ENCODE data around the gene TMEM266.

The TMEM266 gene

DNA sequence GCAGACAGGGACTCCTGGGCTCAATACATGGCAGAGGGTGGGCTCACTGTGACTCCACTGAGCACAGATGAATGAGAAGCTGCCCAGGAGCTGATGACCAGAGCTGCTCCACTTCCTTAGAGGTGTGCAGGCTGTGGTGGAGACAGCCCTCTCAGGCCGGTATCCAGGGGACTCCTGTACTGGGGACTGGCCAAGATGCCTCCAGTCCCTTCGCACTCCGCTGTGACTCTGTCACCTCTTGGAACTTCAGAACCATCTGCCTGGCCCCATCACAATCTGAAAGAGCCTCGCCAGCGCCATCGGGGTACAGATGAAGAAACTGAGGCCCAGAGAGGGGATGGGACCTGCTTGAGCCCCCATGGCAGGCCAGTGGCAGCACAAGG is 140.3 kb downstream of the TMEM266 start:
- no peak for DNase-seq (ENCODE audit: low read depth in 2 of 2, low spot score in 1 of 2)

DNA sequence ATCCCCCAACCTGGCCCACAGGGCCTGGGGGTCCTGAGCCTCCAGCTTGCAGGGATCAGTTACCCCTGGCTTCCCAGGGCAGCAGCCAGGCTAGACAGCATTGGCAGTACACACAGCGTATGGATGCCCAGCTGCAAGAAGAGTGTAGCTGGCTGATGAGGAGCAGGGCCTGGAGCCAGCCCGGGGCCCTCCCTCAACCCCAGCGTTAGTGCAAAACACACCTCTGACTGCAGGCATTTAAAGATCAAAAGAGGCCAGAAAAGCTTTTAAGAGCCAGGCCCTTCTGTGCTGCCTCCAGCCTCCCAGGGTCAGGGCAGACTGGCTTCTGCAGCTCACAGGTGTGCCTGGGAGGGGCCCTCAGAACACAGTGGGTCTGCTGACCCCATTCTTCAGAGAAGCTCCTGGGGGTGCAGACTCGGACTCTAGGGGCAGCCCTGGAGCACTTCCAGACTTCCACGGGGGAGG is 140.9 kb downstream of the TMEM266 start:
- DNase-seq (ENCODE audit: low read depth in 2 of 2, low spot score in 1 of 2), result no peak

DNA sequence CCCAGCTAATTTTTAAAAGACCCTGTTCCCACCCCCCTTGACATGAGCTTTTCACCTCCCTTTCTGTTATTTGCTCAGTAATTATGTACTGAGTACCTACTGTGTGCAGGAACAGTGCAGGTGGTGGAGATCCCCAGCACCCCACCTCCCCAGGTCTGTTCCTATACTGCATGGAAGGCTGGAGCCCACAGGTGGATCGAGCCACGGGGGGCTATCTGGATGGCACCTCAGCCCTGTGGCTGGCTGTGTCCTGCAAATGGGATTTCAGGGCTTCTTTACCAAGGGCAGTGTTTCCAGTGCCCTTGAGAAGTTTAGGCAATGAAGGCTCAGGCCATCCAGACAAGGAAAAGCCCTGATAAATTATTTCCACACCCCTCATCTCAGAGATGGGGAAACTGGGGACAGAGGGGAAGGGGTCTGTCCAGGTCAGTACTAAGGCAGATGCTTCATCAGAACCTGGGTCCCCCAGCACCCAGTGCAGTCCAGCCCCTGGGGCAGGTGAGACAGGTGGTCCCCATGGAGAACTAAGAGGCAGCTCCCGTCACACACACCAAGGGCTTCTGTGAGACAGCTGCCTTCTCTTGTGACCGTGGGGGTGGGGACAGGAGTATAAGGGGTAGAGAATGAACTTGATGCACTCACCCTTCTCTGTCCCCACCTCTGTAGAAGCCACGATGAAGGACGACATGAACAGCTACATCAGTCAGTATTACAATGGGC is 141.9 kb downstream of the TMEM266 start:
- DNase-seq (ENCODE audit: low read depth in 2 of 2, low spot score in 1 of 2), result no peak

DNA sequence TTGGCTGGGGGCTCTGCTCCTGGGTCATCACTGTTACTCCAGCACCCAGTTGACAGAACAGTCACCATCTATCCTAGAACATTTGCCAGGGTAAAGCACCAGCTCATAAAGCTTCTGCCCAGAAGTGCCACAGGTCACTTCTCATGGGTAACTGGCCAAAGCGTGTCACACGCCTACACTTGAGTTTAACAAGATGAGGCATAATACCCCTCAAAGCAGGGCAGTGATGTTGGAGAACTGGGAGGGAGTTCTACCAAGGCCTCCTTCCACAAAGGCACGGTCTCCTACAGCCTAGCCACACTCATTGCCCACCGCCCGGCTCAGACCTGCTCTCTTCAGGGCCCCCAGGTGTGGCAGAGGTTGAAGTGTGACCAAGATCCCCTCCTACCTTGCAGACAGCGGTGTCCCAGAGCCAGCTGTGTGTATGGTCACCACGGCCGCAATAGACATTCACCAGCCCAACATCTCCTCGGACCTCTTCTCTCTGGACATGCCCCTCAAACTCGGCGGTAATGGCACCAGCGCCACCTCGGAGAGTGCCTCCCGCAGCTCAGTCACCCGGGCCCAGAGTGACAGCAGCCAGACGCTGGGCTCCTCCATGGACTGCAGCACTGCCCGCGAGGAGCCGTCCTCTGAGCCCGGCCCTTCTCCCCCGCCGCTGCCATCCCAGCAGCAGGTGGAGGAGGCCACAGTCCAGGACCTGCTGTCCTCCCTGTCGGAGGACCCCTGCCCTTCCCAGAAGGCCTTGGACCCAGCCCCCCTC is 143.7 kb downstream of the TMEM266 start:
- DNase-seq (ENCODE audit: low read depth in 2 of 2, low spot score in 1 of 2), result no peak

DNA sequence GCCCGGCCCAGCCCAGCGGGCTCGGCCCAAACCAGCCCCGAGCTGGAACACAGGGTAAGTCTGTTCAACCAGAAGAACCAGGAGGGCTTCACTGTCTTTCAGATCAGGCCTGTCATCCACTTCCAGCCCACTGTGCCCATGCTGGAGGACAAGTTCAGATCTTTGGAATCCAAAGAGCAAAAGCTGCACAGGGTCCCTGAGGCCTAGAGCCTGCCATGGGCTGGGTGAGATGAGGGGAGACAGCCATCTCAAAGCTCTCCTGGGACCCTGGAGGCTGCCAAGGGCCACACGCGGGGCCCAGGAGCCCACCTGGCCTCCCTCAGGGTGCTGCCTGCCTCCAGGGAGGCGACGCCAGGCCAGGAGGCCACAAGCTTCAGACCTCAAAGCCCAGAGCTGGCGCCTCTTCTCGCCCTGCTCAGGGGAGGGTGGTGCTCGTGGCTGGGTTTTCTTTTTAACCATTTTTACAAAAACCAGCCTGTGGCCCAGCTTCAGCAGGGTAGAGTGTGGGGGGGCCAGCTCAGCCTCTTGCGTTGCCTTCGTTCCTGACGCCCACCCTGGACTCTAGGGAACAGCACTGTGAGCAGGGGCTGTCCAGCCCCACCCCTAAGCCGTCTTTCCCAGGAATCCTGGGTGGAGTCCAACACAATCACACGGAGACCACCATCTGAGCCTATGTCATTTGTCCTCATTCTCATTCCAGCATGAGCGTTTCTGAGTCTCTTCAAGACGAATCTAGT is 144.5 kb downstream of the TMEM266 start:
- DNase-seq (ENCODE audit: low read depth in 2 of 2, low spot score in 1 of 2), result no peak

DNA sequence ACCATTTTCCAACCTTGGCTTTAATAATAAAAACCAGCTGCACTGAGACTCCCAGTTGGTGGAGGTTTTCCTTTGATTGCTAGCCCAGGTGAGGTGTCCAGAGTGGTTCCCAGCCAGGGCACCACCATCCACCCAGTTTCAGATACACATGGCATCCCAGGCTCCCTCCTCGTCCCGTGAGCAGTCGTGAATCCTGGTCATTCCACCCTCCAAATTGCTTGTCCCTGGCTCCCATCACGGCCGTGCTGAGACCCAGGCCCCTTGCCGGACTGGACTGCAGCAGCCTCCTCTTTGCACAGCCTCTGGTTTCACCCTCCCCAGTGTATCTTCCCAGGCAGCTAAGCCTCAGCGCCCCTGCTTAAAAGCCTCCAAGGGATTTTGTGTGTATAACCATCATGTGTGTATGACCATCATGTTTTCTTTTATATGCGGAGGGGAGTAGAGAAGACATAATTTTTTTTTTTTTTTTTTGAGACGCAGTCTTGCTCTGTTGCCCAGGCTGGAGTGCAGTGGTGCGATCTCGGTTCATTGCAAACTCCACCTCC is 145.2 kb downstream of the TMEM266 start:
- DNase-seq (ENCODE audit: low read depth in 2 of 2, low spot score in 1 of 2), result no peak

DNA sequence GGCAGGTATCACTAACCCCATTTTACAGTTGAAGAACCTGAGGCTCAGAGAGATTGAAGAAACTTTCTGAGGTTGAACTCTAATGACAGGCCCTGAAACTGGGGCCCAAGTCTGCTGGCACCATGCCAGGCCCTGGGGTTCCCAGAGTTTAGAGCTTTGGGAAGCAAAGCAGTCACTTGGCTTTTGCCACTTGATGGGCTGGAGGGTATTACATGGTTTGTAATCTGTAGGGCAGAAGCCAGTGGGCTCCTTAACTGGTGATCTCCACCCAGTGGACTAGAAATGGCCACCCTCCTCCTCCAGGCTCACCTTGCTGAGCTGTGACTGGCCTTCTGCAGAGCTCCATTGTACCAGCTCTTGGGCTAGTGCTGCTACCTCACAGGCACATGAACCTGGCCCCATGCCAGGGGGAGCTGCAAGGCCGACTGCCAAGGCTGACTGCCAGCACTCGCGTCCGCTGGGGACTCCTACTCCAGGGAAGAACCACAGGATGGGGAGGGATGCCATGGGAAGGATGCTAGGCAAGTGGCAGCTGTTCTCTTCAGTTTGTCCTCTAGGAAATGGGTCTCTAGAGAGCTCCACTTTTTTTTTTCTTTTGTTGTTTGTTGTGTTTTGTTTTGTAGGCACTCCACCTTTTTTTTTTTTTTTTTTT is 146.7 kb downstream of the TMEM266 start:
- no peak for DNase-seq (ENCODE audit: low read depth in 2 of 2, low spot score in 1 of 2)

DNA sequence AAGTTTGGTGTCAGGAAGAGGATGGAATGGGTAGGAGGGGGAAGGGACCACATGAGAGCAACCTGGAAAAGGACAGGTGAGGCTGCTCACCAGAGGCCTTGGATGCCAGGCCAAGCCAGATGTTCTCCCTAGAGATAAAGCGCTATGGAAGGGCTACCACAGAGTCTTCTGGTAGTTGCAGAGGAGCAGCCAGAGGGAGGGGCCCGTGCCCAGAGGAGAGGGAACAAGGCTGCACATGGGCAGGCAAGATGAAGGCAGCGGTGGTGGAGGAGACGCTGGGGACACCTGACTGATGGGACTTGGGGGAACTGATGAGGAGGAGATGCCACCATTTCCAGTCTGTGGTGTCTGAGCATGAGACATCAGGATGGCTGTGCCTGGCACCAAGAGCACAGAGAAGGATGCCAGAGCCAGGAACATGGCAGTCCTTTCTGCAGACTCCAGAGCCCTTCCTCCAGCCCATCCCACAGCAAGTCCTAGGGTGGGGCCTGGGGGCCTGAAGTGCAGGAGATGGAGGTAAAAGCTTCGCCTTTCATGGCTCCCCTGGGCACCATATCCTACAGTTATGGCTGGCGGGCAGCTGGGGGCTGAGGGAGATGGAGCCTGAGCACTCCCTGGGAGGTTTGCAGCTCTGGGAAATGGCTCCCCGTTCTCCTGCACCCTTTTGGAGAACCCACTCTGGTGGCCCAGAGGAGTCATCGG is 148.4 kb downstream of the TMEM266 start:
- DNase-seq (ENCODE audit: low read depth in 2 of 2, low spot score in 1 of 2), result no peak

DNA sequence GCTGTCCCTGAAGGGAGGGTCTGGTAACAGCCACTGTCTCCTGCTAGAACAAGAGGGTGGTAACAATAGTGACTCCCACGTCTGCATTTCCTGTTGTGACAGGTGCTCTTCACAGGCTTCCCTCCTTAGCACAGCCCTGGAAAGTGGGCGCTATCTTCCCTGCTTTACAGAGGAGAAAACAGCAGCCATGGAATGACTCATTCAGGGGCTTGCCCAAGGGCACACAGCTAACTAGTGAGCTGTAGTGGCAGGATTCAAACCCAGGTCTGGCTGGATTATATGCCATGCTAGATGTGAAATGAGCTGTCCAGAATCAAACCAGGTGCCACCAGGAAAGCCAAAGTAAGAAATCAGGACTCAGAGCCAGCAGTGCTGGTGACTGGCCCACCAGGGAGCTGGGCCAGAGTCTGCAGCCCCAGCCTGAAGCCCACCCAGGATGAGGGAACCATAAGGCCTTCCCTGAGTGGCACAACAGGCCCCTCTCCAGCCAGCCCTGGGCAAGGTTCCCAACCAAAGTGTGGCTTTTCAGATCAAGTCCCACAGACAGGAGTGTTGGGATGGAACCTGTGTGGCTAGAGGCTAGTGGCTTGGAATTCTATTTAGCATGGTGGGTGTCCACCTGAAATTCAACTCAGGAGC is 149.1 kb downstream of the TMEM266 start:
- DNase-seq (ENCODE audit: low read depth in 2 of 2, low spot score in 1 of 2), result no peak

DNA sequence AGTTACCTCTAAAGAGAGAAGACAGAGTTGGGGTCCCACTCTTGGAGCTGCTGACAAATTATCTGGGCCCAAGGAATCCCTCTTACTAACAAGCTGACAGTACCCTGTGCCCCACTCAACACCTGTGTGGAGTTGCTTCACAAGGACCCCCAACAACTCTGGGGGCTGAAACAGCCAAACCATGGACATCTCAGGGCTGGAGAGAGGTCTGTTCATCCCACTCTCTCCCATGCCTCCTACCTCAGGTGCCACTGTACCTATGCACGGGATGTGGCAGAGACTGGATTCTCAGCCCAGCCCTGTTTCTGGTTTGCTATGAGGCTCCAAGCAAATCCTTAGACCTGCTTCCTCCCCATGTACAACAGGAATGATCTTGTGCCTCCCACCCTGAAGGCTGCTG is 149.7 kb downstream of the TMEM266 start:
- DNase-seq (ENCODE audit: low read depth in 2 of 2, low spot score in 1 of 2), result no peak

DNA sequence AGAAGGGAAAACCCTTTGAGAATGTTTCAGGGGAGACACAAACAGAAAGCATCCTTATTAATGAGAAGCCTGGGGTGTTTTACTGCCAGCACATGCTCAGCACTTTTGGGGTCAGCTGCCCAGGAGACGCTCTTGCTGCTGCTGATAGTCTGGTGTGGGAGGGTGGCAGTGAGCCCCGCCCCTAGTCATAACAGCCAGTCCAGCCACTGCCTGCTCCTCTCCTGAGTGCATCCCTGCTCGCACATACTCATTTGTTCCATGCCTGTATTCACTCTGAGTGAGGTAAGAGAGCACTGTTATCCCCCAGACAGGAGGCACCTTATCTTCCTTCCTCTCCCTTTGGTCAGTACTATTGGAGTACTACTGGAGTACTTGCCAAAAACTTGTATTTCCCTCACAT is 150.2 kb downstream of the TMEM266 start:
- DNase-seq (ENCODE audit: low read depth in 2 of 2, low spot score in 1 of 2), result no peak

DNA sequence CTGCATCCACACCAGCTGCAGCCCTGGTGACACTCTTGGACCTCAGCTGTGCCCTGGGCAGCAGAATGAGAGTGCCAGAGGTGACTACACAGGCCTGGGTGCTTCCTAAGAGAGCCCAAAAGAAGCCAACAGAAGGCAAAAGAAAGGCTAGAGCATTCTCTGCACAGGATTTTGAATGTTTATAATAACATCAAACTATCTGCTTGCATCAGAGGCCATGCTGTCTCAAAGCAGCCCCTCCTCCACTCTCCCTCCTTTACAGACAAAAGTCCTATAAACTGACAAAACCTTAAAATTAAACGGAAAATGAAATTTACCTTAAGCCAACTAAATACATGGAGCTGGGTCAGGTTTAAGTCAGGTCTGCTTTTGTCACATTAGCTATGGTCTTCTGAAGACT is 155.8 kb downstream of the TMEM266 start:
- no peak for DNase-seq (ENCODE audit: low read depth in 2 of 2, low spot score in 1 of 2)

DNA sequence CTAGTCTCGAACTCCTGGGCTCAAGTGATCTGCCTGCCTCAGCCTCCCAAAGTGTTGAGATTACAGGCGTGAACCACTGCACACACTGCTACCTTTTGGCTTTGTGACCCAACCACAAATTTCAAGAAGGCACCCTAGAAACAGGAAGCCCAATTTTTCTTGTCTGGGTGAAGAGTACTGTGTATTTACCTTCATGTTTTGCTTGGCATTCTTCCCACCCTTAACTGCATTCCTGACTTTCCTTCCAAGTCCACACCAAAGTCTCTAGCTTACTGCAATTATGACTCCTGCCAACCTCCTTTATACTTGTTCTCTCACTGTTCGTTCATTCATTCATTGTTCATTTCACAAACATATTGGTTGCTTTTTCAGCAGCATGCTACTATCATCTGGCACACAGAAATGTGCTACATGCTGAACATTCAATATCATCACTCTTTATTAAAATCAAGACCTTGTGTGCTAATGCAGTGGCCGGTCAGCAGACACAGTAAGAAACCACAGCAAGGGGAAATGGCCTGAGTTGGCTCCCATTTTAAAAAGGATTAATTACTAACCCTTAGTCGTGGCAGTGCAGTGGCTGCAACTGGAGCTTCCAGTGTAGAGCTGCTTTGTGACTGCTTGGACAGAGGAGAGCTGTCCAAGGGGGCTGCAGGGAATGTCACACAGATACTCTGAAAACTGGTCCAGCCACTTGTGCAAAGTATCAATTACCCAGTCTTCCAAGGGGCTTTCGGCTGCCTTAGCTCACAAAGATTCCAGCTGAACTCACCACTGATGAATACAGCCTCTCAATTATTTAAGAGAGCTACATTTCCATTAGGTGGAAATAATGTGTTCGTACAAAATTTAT is 157.5 kb downstream of the TMEM266 start:
- no peak for DNase-seq (ENCODE audit: low read depth in 2 of 2, low spot score in 1 of 2)

DNA sequence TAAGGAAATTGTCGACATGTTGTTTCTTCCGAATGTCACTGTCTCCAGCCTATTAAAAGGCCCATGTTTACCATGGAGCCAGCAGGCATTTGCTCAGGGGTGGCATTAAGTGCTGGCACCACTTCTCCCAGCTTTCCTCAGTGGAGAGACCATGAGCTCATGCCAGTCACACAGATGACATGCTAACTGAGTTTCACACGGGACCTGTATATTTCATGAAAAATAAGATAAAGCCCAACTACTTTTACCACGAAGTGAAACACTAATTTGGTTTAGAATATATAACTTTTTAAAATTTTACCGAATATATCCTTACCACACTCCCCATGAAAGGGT is 158.1 kb downstream of the TMEM266 start:
- DNase-seq (ENCODE audit: low read depth in 2 of 2, low spot score in 1 of 2), result no peak

DNA sequence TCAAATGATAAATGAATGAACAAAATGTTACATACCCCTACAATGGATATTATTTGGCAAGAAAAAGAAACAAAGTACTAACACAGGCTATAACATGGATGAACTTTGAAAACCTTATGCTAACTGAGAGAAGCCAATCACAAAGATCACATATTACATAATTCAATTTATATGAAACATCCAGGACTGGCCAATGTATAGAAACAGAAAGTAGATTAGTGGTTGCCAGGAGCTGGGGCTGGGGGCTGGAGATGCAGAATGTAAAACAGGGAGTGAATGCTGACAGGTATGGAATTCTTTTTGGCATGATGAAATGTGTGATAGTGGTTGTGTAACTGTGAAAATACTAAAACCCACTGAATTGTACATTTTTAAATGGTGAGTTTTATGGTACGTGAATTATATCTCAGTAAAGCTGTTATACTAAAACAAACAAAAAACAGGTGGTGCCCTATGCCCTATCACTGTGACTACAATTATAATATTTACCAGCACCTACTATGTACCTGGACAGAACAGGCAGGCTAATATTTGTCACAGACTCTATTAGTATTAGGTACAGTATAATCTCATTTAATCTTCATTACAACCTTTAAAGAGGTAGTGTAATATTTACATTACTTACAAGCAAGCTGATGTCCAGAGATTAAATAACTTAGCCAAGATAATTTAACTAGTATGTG is 161.4 kb downstream of the TMEM266 start:
- DNase-seq (ENCODE audit: low read depth in 2 of 2, low spot score in 1 of 2), result no peak

DNA sequence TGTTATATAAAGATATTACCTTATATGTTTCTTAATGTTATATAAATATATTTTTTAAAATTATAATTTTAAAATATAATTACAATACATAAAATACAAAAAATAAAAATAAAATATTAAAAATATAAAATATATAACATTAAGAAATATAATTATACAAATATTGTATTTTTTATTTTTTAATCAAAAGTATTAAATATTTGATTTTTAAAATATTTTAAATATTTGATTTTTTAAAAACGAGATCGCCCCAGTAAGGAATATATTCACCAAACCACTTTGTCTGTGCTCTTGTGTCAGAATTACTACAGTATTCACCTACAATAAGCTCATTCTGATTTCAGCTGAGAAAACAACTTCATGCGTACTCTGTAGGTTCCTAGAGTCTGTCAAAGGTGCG is 162.4 kb downstream of the TMEM266 start:
- DNase-seq (ENCODE audit: low read depth in 2 of 2, low spot score in 1 of 2), result no peak

DNA sequence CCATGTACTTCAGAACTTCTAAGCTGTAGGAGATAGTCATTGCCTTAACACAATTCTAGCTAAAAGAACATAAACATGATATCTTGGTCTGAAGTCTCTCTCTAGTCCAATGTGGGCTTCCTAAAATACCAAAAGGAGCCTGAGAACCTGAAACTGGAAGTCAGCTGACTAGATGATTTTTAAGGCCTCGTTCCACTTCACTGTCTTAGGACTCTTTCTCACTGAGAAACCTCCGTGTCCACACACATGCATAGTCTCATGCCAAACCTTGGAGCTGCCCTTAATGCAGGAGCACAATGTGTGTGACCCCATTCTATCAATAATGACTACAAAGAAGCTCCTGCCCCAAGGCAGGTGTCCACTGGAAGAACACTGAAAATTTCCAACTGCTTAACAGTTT is 163.7 kb downstream of the TMEM266 start:
- DNase-seq (ENCODE audit: low read depth in 2 of 2, low spot score in 1 of 2), result no peak

DNA sequence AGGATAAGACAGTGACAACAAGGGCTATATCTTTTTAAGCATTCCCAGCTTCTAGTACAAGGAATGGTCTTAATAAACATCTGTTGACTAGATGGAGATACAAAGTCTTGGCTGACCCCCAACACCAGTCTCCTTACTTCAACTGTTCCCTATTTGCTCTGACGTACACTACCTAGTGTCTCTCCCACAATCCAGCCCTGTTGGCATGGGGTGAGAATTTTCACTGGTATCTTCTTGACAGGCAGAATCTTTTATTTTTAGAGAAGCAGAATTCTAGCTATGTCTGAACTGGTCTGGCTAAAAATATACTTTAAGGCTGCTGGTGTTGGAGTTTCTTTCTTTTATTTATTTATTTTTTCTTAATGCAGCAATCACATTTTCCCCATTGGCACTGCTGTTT is 169.5 kb downstream of the TMEM266 start:
- DNase-seq (ENCODE audit: low read depth in 2 of 2, low spot score in 1 of 2), result no peak

DNA sequence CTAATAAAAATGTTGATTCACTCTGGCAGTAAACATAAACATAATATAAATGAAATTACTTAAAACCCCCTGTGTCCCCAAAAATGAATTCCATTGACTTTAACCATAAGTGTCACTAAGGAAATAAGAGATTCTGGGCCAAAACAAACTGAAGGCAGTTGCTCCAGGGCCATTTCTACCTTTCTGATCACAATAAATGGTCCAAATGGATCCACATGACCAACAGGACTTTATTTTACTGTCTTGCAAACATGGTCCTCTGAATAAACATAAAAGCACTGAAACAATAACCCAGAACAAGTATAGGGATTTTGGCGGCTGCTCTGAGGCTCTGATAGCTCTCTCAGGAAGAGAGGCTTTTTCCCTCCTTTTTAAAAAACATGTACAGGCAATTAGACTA is 174.1 kb downstream of the TMEM266 start:
- DNase-seq (ENCODE audit: low read depth in 2 of 2, low spot score in 1 of 2), result no peak
